OCI-LY1 (cell line): ENCODE measurements around the gene CFAP210.
A peak's percentile ranks its signal among the peaks of the same experiment; 100 is the strongest.

Source experiments
- H2AFZ ChIP-seq: fragments of 200-600 bp; sonication (generic), shearing (Covaris generic); 2 replicates; pipeline ENCODE4 v1.6.0; 2014; ENCODE audit warnings: antibody characterized with exemption, mild to moderate bottlenecking, low read length
- H3F3A ChIP-seq: fragments of 200-600 bp; sonication (generic), shearing (Covaris generic); 2 replicates; pipeline ENCODE4 v1.6.0; 2014; ENCODE audit warnings: mild to moderate bottlenecking, antibody characterized with exemption, low read length, moderate library complexity; ENCODE audit not compliant: insufficient read depth
- H3K27ac ChIP-seq: fragments of 200-600 bp; sonication (generic); 2 replicates; pipeline ENCODE4 v1.5.1; 2014; ENCODE audit warnings: low read length, mixed run types, mild to moderate bottlenecking, low read depth; ENCODE audit not compliant: poor library complexity, severe bottlenecking
- H3K27me3 ChIP-seq: fragments of 200-600 bp; sonication (generic); 2 replicates; pipeline ENCODE4 v1.6.0; 2014; ENCODE audit warnings: antibody characterized with exemption, mild to moderate bottlenecking, low read length, moderate library complexity; ENCODE audit not compliant: insufficient read depth
- H3K36me3 ChIP-seq: fragments of 200-600 bp; sonication (generic); 2 replicates; pipeline ENCODE4 v1.6.1; 2014; ENCODE audit warnings: mild to moderate bottlenecking, antibody characterized with exemption, low read length, moderate library complexity, mixed read lengths; ENCODE audit not compliant: insufficient read depth
- H3K4me1 ChIP-seq: fragments of 200-600 bp; sonication (generic); 2 replicates; pipeline ENCODE4 v1.5.1; 2014; ENCODE audit warnings: mild to moderate bottlenecking, low read length, moderate library complexity; ENCODE audit not compliant: insufficient read depth, severe bottlenecking
- H3K4me2 ChIP-seq: fragments of 200-600 bp; sonication (generic), shearing (Covaris generic); 2 replicates; pipeline ENCODE4 v1.6.1; 2014; ENCODE audit warnings: low read length
- H3K4me3 ChIP-seq: fragments of 200-600 bp; sonication (generic); 2 replicates; pipeline ENCODE4 v1.5.1; 2014; ENCODE audit warnings: low read length, low read depth, mild to moderate bottlenecking, mixed read lengths; ENCODE audit not compliant: poor library complexity, severe bottlenecking
- H3K79me2 ChIP-seq: fragments of 200-600 bp; shearing (Covaris generic); 2 replicates; pipeline ENCODE4 v1.6.1; 2016; ENCODE audit warnings: mixed run types, low read length, mixed read lengths; ENCODE audit not compliant: insufficient read depth
- H3K9ac ChIP-seq: fragments of 200-600 bp; sonication (generic), shearing (Covaris generic); 2 replicates; pipeline ENCODE4 v1.6.1; 2014; ENCODE audit warnings: mild to moderate bottlenecking, low read length, mixed read lengths
- H3K9me2 ChIP-seq: fragments of 200-600 bp; sonication (generic), shearing (Covaris generic); 2 replicates; pipeline ENCODE4 v1.6.1; 2014; ENCODE audit warnings: low read depth, mild to moderate bottlenecking, low read length, mixed read lengths
- H3K9me3 ChIP-seq: fragments of 200-600 bp; shearing (Covaris generic); 2 replicates; pipeline ENCODE4 v1.6.1; 2014; ENCODE audit warnings: low read length, mixed read lengths
- H4K20me1 ChIP-seq: fragments of 200-600 bp; sonication (generic), shearing (Covaris generic); 2 replicates; pipeline ENCODE4 v1.6.0; 2016; ENCODE audit warnings: mild to moderate bottlenecking, low read length; ENCODE audit not compliant: insufficient read depth
- CTCF ChIP-seq: fragments of 200-600 bp; sonication (generic), shearing (Covaris generic); IDR thresholded peaks from 2 replicates; pipeline ENCODE4 v1.5.1; 2017; ENCODE audit warnings: mild to moderate bottlenecking, antibody characterized with exemption, low read length, moderate library complexity, mixed read lengths
- EZH2 ChIP-seq: fragments of 200-600 bp; sonication (generic), shearing (Covaris generic); IDR thresholded peaks from 2 replicates; pipeline ENCODE4 v1.8.0; 2017; ENCODE audit warnings: borderline replicate concordance, mixed run types, mild to moderate bottlenecking, antibody characterized with exemption, low read length, moderate library complexity, mixed read lengths

The CFAP210 gene

GRCh38 chr2:169696381-169696780 is 2.2 kb upstream of the CFAP210 start:
- Histone ChIP-seq H3K27me3 (no peaks in the 10 kb centered on the region), H4K20me1 (no peaks in the 10 kb centered on the region), H3K4me1 (peaks cover 18% of the 10 kb centered on the region), H3K9ac (no peak overlapping the region), H2AFZ (no peak overlapping the region), H3K9me3 (no peaks in the 10 kb centered on the region), H3K79me2 (no peaks in the 10 kb centered on the region), H3K27ac (no peak overlapping the region), H3K4me3 (no peak overlapping the region), H3K36me3 (peaks cover 12% of the 10 kb centered on the region; the same call in 1 of the 2 replicates), H3K4me2 (no peak overlapping the region), H3K9me2 (no peaks in the 10 kb centered on the region), H3F3A (no peaks in the 10 kb centered on the region)
- TF ChIP-seq CTCF (no peak), EZH2 (no peak)

DNA sequence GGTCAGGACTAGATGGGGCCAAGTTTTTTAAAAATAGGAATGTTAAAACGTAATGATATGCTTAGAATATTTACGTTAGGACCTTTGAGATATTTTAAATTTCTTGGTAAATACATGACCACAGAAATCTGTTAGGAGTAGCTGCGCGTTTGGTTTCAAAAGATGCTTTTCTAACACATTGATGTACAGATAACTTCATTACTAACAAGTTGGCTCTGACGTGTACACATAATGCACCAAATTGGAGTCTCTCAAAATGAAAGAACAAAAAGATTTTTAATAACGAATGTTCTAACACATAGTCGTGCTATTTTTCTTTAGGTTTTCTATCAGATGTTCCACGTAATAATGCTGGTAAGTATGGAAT is 672 bp upstream of the CFAP210 start:
- Histone ChIP-seq H3K27ac (no peak overlapping the region), H4K20me1 (no peaks in the 10 kb centered on the region), H2AFZ (peak overlapping the region; percentile 70; the same call in 1 of the 2 replicates), H3K4me1 (peaks cover 18% of the 10 kb centered on the region), H3K9me3 (no peaks in the 10 kb centered on the region), H3F3A (no peaks in the 10 kb centered on the region), H3K27me3 (no peaks in the 10 kb centered on the region), H3K9ac (peak overlapping the region; percentile 74), H3K79me2 (no peaks in the 10 kb centered on the region), H3K36me3 (peaks cover 5% of the 10 kb centered on the region; the same call in 1 of the 2 replicates), H3K4me2 (peak overlapping the region; percentile 93), H3K4me3 (peak overlapping the region; percentile 69), H3K9me2 (no peaks in the 10 kb centered on the region)
- no peak for TF ChIP-seq EZH2
- TF ChIP-seq CTCF: no peak

DNA sequence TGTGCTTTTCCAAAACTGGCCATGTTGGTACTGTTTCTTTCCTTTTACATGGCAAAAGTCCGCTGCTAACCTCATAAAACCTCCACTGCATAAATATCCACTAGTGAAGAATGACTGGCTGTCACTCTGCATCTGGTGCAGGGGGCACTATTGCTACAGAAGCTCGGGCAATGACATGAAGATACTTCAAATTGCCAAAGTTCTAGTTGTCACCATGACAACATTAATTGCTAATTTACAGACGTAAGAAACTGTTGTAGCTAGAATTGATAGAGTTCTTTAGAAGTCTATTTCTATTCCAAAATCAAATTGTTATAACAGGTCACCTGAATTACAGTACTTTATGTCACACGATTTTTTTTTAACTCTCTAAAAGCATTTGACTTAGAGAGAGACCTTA is 845 bp downstream of the CFAP210 start:
- H4K20me1 ChIP-seq: no peaks in the 10 kb centered on the region
- H3K27ac ChIP-seq: no peak overlapping the region
- H3K79me2 ChIP-seq: no peaks in the 10 kb centered on the region
- no peak overlapping the region; the same call in 1 of the 2 replicates for H2AFZ ChIP-seq
- H3K27me3 ChIP-seq: no peaks in the 10 kb centered on the region
- peak; percentile 54 for TF ChIP-seq CTCF
- TF ChIP-seq EZH2: no peak
- H3K4me3 ChIP-seq: peak overlapping the region; percentile 69
- no peaks in the 10 kb centered on the region; the same call in 1 of the 2 replicates for H3K36me3 ChIP-seq
- H3K9me2 ChIP-seq: no peaks in the 10 kb centered on the region
- H3K4me1 ChIP-seq: peaks cover 18% of the 10 kb centered on the region
- no peaks in the 10 kb centered on the region for H3K9me3 ChIP-seq
- H3K9ac ChIP-seq: 0 out of 2 replicates have a peak overlapping the region, but pooled peaks have one; percentile 74
- no peaks in the 10 kb centered on the region for H3F3A ChIP-seq
- H3K4me2 ChIP-seq: peak overlapping the region; percentile 93
